HEK293T (cell line): ENCODE data around the gene HADH.

Experiments
- ARNT ChIP-seq: fragments of 450-650 bp; IDR thresholded peaks from 2 replicates; pipeline ENCODE4 v1.6.1; 2017; ENCODE audit warnings: mild to moderate bottlenecking
- BHLHE40 ChIP-seq: fragments of 450-650 bp; IDR thresholded peaks from 2 replicates; pipeline ENCODE4 v1.6.1; 2016; ENCODE audit warnings: mild to moderate bottlenecking, moderate library complexity, borderline replicate concordance
- ELF4 ChIP-seq: fragments of 450-650 bp; IDR thresholded peaks from 2 replicates; pipeline ENCODE4 v1.6.1; 2017; ENCODE audit warnings: antibody characterized with exemption
- FOXK2 ChIP-seq: fragments of 450-650 bp; IDR thresholded peaks from 2 replicates; pipeline ENCODE4 v1.6.1; 2016; ENCODE audit warnings: mild to moderate bottlenecking
- LEF1 ChIP-seq: fragments of 450-650 bp; IDR thresholded peaks from 2 replicates; pipeline ENCODE4 v1.6.1; 2017; ENCODE audit warnings: mild to moderate bottlenecking, borderline replicate concordance
- SP1 ChIP-seq: fragments of 450-650 bp; IDR thresholded peaks from 2 replicates; pipeline ENCODE4 v1.6.1; 2017

DNA sequence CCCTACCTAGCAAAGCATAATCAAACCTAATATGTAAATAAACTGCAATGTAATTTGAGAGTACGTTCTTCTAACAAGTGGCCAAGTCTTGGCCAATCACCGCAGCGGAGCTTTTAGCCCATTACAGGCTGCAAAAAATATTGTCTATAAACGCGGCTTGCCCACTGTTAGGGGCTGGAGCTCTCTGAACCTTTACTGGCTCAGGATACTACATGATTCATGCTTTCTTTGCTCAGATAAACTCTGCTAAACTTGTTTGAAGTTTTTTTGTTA lies 990 bp upstream of the HADH start:
- TF ChIP-seq ELF4: no peak
- no peak for TF ChIP-seq FOXK2
- no peak for TF ChIP-seq LEF1
- TF ChIP-seq ARNT: no peak
- no peak for TF ChIP-seq SP1
- TF ChIP-seq BHLHE40: no peak
